IMR-90 (cell line): ENCODE measurements around the gene GLYAT. TPM values are rescaled to one million over a fixed set of nuclear protein-coding genes. Genes with fewer than 3 reads are reported as not detected.

ENCODE experiments used
- ATAC-seq: fragments of 200-7000 bp; cut with Tn5 transposase; 2 replicates; pipeline ENCODE4 v1.9.1; 2020; ENCODE audit warnings: low read depth, mild to moderate bottlenecking, moderate library complexity
- BruUV-seq: library from RNA; stranded (reverse); fragments of 400-500 nt; replicated peaks from 2 replicates; lab custom pipeline; 2021; lab: Mats Ljungman, UMichigan
- CTCF ChIA-PET: fragments of 300-600 bp; formaldehyde crosslinking; extraction: SDS; loops from one replicate; lab custom pipeline; 2021; ENCODE audit warnings: antibody characterized with exemption; lab: Yijun Ruan, JAX
- POLR2A ChIA-PET: fragments of 300-600 bp; sonication (Branson Sonifier 250); formaldehyde crosslinking; loops from one replicate; lab custom pipeline; 2022; ENCODE audit warnings: antibody characterized with exemption; ENCODE audit not compliant: unreplicated experiment; lab: Charles Lee
- DNase-seq: peaks from one replicate; pipeline ENCODE4 v3.0.0; 2013
- H2AFZ ChIP-seq: replicated peaks from 2 replicates; pipeline ENCODE3; 2013; ENCODE audit warnings: low read length, mild to moderate bottlenecking; ENCODE audit not compliant: poor library complexity
- H2AK5ac ChIP-seq: 2 replicates; pipeline ENCODE4 v1.6.1; 2013; ENCODE audit warnings: low read depth, low read length, inconsistent platforms
- H2AK9ac ChIP-seq: replicated peaks from 2 replicates; pipeline ENCODE3; 2013; ENCODE audit warnings: mild to moderate bottlenecking, low read depth, low read length, moderate library complexity; ENCODE audit not compliant: poor library complexity
- H2BK120ac ChIP-seq: 2 replicates; pipeline ENCODE4 v1.6.1; 2013; ENCODE audit warnings: low read depth, low read length, inconsistent platforms
- H2BK15ac ChIP-seq: 3 replicates; pipeline ENCODE4 v1.6.1; 2013; ENCODE audit warnings: low read depth, low read length, inconsistent platforms
- H2BK20ac ChIP-seq: 2 replicates; pipeline ENCODE4 v1.6.1; 2013; ENCODE audit warnings: low read depth, mild to moderate bottlenecking, inconsistent platforms, low read length, moderate library complexity
- H2BK5ac ChIP-seq: 2 replicates; pipeline ENCODE4 v1.6.1; 2013; ENCODE audit warnings: mild to moderate bottlenecking, low read depth, low read length, inconsistent platforms; ENCODE audit not compliant: poor library complexity, severe bottlenecking
- H3K14ac ChIP-seq: replicated peaks from 2 replicates; pipeline ENCODE4 v1.6.1; 2013; ENCODE audit warnings: low read depth, low read length, inconsistent platforms
- H3K18ac ChIP-seq: 2 replicates; pipeline ENCODE4 v1.6.1; 2013; ENCODE audit warnings: low read depth, low read length, control low read depth
- H3K23ac ChIP-seq: 2 replicates; pipeline ENCODE4 v1.6.1; 2013; ENCODE audit warnings: low read depth, low read length, inconsistent platforms
- H3K27ac ChIP-seq: 2 replicates; pipeline ENCODE4 v1.5.1; 2013; ENCODE audit warnings: mild to moderate bottlenecking, control low read depth, low read length; ENCODE audit not compliant: insufficient read depth
- H3K27me3 ChIP-seq: 2 replicates; pipeline ENCODE4 v1.6.1; 2013; ENCODE audit warnings: low read length; ENCODE audit not compliant: control insufficient read depth, insufficient read depth
- H3K36me3 ChIP-seq: 2 replicates; pipeline ENCODE4 v1.6.1; 2013; ENCODE audit warnings: low read length, mixed read lengths; ENCODE audit not compliant: control insufficient read depth, insufficient read depth
- H3K4ac ChIP-seq: 2 replicates; pipeline ENCODE4 v1.6.1; 2013; ENCODE audit warnings: low read depth, low read length, inconsistent platforms
- H3K4me1 ChIP-seq: 2 replicates; pipeline ENCODE4 v1.6.1; 2013; ENCODE audit warnings: low read length, mixed read lengths; ENCODE audit not compliant: control insufficient read depth, insufficient read depth
- H3K4me2 ChIP-seq: 2 replicates; pipeline ENCODE4 v1.6.1; 2013; ENCODE audit warnings: low read depth, mild to moderate bottlenecking, control low read depth, low read length, moderate library complexity
- H3K4me3 ChIP-seq: 2 replicates; pipeline ENCODE4 v1.5.1; 2013; ENCODE audit warnings: low read depth, mild to moderate bottlenecking, control low read depth, low read length, moderate library complexity; ENCODE audit not compliant: insufficient read depth
- H3K56ac ChIP-seq: 2 replicates; pipeline ENCODE4 v1.6.1; 2013; ENCODE audit warnings: low read length, inconsistent platforms; ENCODE audit not compliant: insufficient read depth; ENCODE audit errors: extremely low read depth
- H3K79me1 ChIP-seq, 2 experiments: 2 replicates each; pipeline ENCODE4 v1.6.1; 2013; ENCODE audit warnings: low read length in 2 of 2, inconsistent platforms in 1 of 2, low read depth in 1 of 2
- H3K9ac ChIP-seq: 2 replicates; pipeline ENCODE4 v1.6.1; 2013; ENCODE audit warnings: low read depth, low read length, control low read depth
- H3K9me1 ChIP-seq: 2 replicates; pipeline ENCODE4 v1.6.1; 2013; ENCODE audit warnings: low read length, inconsistent platforms; ENCODE audit not compliant: insufficient read depth
- H3K9me3 ChIP-seq: 2 replicates; pipeline ENCODE4 v1.6.1; 2013; ENCODE audit warnings: low read length; ENCODE audit not compliant: control insufficient read depth, insufficient read depth
- H4K20me1 ChIP-seq: 2 replicates; pipeline ENCODE4 v1.6.1; 2013; ENCODE audit warnings: low read length, inconsistent platforms; ENCODE audit not compliant: insufficient read depth
- H4K5ac ChIP-seq: 2 replicates; pipeline ENCODE4 v1.6.1; 2013; ENCODE audit warnings: mild to moderate bottlenecking, low read depth, low read length, control low read depth
- H4K8ac ChIP-seq, 2 experiments: 2 replicates each; pipeline ENCODE4 v1.6.1; 2013; ENCODE audit warnings: low read depth in 2 of 2, low read length in 2 of 2, control low read depth in 1 of 2, inconsistent platforms in 1 of 2
- H4K91ac ChIP-seq: 2 replicates; pipeline ENCODE4 v1.6.1; 2013; ENCODE audit warnings: low read depth, low read length, inconsistent platforms; ENCODE audit not compliant: insufficient read depth
- BHLHE40 ChIP-seq: fragments of 150-350 bp; IDR thresholded peaks from 2 replicates; pipeline ENCODE4 v1.6.1; 2016; ENCODE audit warnings: mild to moderate bottlenecking, low read depth, low read length
- CEBPB ChIP-seq: IDR thresholded peaks from 2 replicates; pipeline ENCODE4 v1.6.1; 2012; ENCODE audit warnings: low read depth, low read length, improper control_type of control experiment
- CHD1 ChIP-seq: IDR thresholded peaks from 2 replicates; pipeline ENCODE4 v1.6.1; 2012; ENCODE audit warnings: low read depth, low read length, improper control_type of control experiment
- CTCF ChIP-seq: conservative IDR thresholded peaks from 2 replicates; pipeline ENCODE4 v1.5.1; 2012; ENCODE audit warnings: mild to moderate bottlenecking, low read depth, low read length, improper control_type of control experiment
- ELK1 ChIP-seq: fragments of 150-350 bp; IDR thresholded peaks from 2 replicates; pipeline ENCODE4 v1.6.1; 2016; ENCODE audit warnings: low read depth, mild to moderate bottlenecking, low read length, moderate library complexity, borderline replicate concordance
- FOS ChIP-seq: fragments of 150-350 bp; IDR thresholded peaks from 2 replicates; pipeline ENCODE4 v1.6.1; 2016; ENCODE audit warnings: low read depth, low read length
- MAFK ChIP-seq: IDR thresholded peaks from 2 replicates; pipeline ENCODE4 v1.6.1; 2012; ENCODE audit warnings: low read depth, low read length, improper control_type of control experiment
- MAZ ChIP-seq: IDR thresholded peaks from 2 replicates; pipeline ENCODE4 v1.6.1; 2012; ENCODE audit warnings: low read depth, mild to moderate bottlenecking, low read length, improper control_type of control experiment, moderate library complexity, borderline replicate concordance
- MXI1 ChIP-seq: IDR thresholded peaks from 2 replicates; pipeline ENCODE4 v1.6.1; 2012; ENCODE audit warnings: low read depth, mild to moderate bottlenecking, low read length, moderate library complexity, borderline replicate concordance
- NFE2L2 ChIP-seq: fragments of 150-350 bp; IDR thresholded peaks from 2 replicates; pipeline ENCODE4 v1.6.1; 2016; ENCODE audit warnings: low read depth, mild to moderate bottlenecking, low read length
- POLR2A ChIP-seq: IDR thresholded peaks from 2 replicates; pipeline ENCODE4 v1.6.1; 2012; ENCODE audit warnings: mild to moderate bottlenecking, low read depth, low read length
- RAD21 ChIP-seq: IDR thresholded peaks from 2 replicates; pipeline ENCODE4 v1.6.1; 2012; ENCODE audit warnings: low read length, improper control_type of control experiment
- RCOR1 ChIP-seq: IDR thresholded peaks from 2 replicates; pipeline ENCODE4 v1.6.1; 2012; ENCODE audit warnings: mild to moderate bottlenecking, low read length, improper control_type of control experiment; ENCODE audit not compliant: insufficient replicate concordance
- RFX5 ChIP-seq: IDR thresholded peaks from 2 replicates; pipeline ENCODE4 v1.8.0; 2012; ENCODE audit warnings: low read depth, mild to moderate bottlenecking, low read length, moderate library complexity
- SMC3 ChIP-seq: fragments of 150-350 bp; IDR thresholded peaks from 2 replicates; pipeline ENCODE4 v1.6.1; 2016; ENCODE audit warnings: low read depth, mild to moderate bottlenecking, antibody characterized with exemption, low read length, moderate library complexity
- USF2 ChIP-seq: fragments of 150-350 bp; IDR thresholded peaks from 2 replicates; pipeline ENCODE4 v1.6.1; 2017; ENCODE audit warnings: mild to moderate bottlenecking, antibody characterized with exemption, low read length, low read depth
- WGBS, 2 experiments: methylation state at CpG; one replicate each; pipeline versions ENCODE4 v1.1.5 to v1.1.7; 2013; ENCODE audit warnings: missing lambda C conversion rate in 2 of 2; ENCODE audit not compliant: insufficient read length in 1 of 2; ENCODE audit errors: extremely low coverage in 2 of 2; 5-methylcytosine and 5-hydroxymethylcytosine counted together
- dilution Hi-C: fragments of 300-500 bp; cut with HindIII; formaldehyde crosslinking; loops from one replicate; pipeline ENCODE4 v1.14.3; 2018; ENCODE audit warnings: low sequenced_read_pairs; ENCODE audit not compliant: unreplicated experiment
- in situ Hi-C: fragments of 300-500 bp; cut with MboI; formaldehyde crosslinking; loops from 3 replicates; pipeline ENCODE4 v1.14.3; 2019; ENCODE audit warnings: low sequenced_read_pairs, inconsistent platforms, mixed read lengths
- intact Hi-C: fragments of 100-400 bp; cut with micrococcal nuclease; formaldehyde crosslinking; loops from 2 replicates; pipeline ENCODE4 v1.10.0; 2022
- polyA plus RNA-seq, 3 experiments: library from polyadenylated mRNA; depleted of rRNA; stranded (reverse); fragments of >200 nt; gene quantifications; 2 replicates each; pipeline ENCODE4 v1.2.3, GENCODE V29; 2012; ENCODE audit warnings: low replicate concordance in 1 of 3
- total RNA-seq: library from RNA; depleted of rRNA; stranded (reverse); fragments of >200 nt; gene quantifications from 2 replicates; pipeline ENCODE4 v1.2.3, GENCODE V29; 2012

Gene GLYAT
- total and polyA plus RNA-seq, 2 of the 4 experiments (the other 2 are of a cell fraction) = not detected

GRCh38 chr11:58771458-58771855, 39.7 kb upstream of the GLYAT start:
- no peak overlapping the region for H3K4me2 ChIP-seq
- no peaks in the 10 kb centered on the region for H3K36me3 ChIP-seq
- POLR2A ChIA-PET = no interaction called here
- WGBS, 2 experiments = no CpG with 5 or more reads among the region's 3 CpGs
- no peaks in the 10 kb centered on the region for H3K9me3 ChIP-seq
- no peaks in the 10 kb centered on the region for H4K20me1 ChIP-seq
- CTCF ChIA-PET = no interaction called here
- H4K91ac ChIP-seq = no peak overlapping the region
- no peak overlapping the region for H3K4ac ChIP-seq
- H4K8ac ChIP-seq = no peak overlapping the region
- no peak overlapping the region for H2BK120ac ChIP-seq
- H3K18ac ChIP-seq = no peak overlapping the region
- no peak overlapping the region for H3K27ac ChIP-seq
- no peak overlapping the region for H2BK15ac ChIP-seq
- ATAC-seq = no peak
- no peak overlapping the region for H2BK5ac ChIP-seq
- H3K79me1 ChIP-seq = no peaks in the 10 kb centered on the region
- TF ChIP-seq CEBPB (no peak), MAFK (no peak), ELK1 (no peak), POLR2A (no peak), CHD1 (no peak), BHLHE40 (no peak), SMC3 (no peak), MXI1 (no peak), NFE2L2 (no peak), FOS (no peak), USF2 (no peak), CTCF (no peak), MAZ (no peak), RFX5 (no peak), RCOR1 (no peak), RAD21 (no peak)
- DNase-seq = no peak
- intact Hi-C loops (no loop called here), in situ Hi-C loops (no loop called here), dilution Hi-C loops (no loop called here)
- no peaks in the 10 kb centered on the region; the same call in 1 of the 2 replicates for H3K27me3 ChIP-seq
- no peak overlapping the region for H3K56ac ChIP-seq
- BruUV-seq = no TSS peak
- H2AK9ac ChIP-seq = no peak overlapping the region
- no peak overlapping the region for H3K9ac ChIP-seq
- no peak overlapping the region for H3K4me3 ChIP-seq
- H3K14ac ChIP-seq = no peak overlapping the region
- H2AFZ ChIP-seq = no peak overlapping the region
- H3K9me1 ChIP-seq = no peaks in the 10 kb centered on the region
- no peak overlapping the region for H2BK20ac ChIP-seq
- H4K5ac ChIP-seq = no peak overlapping the region
- no peak overlapping the region for H2AK5ac ChIP-seq
- H3K4me1 ChIP-seq = no peaks in the 10 kb centered on the region
- no peak overlapping the region for H3K23ac ChIP-seq
